Eye (tissue), 1 donor: ENCODE measurements around the gene SACS.
"Not testable (repeated sequence)": the region's sequence is repeated elsewhere in the genome, so short reads cannot be mapped to it uniquely, and the experiment has no call there.

Source experiments
- DNase-seq: peaks from one replicate; pipeline ENCODE4 v3.0.0-alpha.2; 2015

SACS gene

DNA sequence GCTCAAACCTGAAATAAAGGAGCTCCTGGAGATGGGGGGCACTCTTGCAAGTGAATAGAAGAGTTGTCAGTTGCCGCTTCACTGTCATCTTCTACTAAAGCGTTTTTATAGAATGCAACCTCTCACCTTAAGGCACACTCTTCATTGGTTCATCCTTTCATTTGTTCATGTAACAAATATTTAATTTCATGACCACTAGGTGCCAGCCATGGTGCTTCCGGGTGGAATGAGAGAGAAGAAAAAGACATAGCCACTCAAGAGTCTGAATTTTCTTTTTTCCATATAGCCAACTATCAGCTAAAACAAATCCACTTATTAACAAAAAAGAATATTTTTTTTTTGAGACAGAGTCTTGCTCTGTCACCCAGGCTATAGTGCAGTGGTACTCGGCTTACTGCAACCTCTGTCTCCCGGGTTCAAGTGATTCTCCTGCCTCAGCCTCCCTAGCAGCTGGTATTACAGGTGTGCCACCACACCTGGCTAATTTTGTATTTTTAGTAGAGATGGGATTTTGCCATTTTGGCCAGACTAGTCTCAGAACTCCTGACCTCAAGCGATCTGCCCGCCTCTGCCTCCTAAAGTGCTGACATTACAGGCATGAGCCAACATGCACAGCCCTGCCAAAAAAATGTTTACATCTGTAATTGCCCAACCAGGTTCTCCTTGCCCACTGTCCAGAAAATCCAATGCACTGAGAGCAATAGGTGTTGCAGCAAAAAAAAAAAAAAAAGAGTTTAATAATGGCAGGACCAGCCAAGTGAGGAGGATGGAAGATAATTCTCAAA is 22.1 kb upstream of the SACS start:
- DNase-seq = no peak

DNA sequence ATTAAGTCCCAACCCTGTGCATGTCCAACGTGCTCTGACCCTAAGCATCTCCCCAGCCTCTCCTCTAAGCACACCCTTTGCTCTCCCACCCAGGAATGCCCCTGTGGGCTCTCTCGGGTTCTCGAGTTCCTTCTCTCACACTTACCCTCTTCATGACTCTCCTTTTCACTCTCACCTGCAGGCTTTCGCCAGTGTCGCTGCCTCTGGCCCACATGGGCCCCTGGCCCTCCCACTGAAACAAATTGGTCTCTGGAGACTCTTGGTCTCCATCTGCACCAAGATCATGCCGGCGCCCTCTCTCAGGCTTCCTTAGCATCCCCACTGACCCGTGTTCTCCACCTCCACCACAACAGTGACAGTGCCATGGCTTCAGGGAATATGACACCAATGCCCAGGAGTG is 19.6 kb upstream of the SACS start:
- DNase-seq = no peak

DNA sequence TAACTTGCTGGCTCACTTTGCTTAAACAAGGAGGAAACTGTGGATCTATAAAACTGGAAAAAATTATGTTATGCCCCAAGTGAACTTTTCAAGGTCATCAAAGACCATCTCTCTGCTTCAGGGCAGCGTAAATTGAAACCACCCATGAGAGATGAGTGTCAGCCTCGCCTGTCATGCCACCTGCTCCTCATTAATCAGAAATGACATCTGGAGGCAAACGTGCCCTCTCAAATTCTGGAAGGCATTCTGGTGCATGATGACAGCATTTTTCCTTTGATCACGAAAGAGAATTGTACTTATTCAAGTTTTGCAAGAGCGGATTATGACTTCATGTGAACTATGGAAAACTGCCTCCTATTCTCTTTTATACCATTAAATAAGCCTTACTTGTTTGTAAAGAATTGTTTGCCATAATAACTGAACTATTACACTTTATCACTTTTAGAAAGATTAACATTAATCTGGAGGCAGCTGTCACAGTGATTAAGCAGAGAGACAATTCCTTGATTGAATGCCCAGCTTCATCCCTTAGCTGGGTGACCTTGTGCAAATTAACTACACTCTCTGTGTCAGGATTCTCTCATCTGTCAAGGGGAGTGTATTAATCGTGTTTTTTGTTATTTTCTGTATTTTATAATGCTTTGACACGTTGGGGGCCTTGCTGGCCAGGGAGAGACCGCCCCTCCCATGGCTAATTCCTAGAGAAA is 17.0 kb upstream of the SACS start:
- DNase-seq = peak; percentile 90

GRCh38 chr13:23449398-23450162 is 16.1 kb upstream of the SACS start:
- peak; percentile 35 for DNase-seq

DNA sequence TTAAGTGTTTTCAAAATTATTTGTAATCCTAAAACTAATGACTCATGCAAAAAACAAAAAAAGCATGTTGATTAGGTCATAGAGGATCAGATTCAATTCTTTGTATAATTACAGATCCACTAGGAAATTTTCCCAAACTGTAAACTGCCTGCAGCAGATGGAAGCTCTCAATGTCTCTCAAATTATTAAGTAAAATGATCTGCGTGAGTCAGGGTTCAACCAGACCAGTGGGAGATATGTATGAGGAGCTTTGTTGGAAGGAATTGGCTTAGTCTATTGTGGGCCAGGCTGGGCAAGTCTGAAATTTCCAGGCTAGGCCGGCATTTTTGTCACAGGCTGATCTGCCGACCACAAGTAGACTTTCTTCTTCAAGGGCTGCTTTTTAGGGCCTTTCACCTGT is 14.4 kb upstream of the SACS start:
- peak; percentile 56 for DNase-seq

DNA sequence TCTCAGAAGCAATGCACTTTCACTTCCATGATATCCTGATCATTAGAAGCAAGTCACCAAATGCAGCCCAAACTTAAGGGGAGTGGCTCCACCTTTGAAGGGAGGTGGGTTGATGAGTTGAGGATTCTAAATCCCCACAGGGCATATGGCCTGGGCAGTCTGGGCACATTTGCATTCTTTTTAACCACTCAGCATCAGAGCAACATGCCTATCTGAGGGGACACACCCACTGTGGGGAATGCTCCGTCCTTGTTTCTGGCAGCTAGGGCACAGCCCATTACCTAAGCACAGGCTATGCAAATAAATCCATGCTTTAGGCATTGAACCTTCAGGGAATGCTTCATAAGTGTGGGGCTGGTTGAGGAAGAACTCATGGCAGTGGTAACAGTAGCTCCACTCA is 12.3 kb upstream of the SACS start:
- DNase-seq = no peak

DNA sequence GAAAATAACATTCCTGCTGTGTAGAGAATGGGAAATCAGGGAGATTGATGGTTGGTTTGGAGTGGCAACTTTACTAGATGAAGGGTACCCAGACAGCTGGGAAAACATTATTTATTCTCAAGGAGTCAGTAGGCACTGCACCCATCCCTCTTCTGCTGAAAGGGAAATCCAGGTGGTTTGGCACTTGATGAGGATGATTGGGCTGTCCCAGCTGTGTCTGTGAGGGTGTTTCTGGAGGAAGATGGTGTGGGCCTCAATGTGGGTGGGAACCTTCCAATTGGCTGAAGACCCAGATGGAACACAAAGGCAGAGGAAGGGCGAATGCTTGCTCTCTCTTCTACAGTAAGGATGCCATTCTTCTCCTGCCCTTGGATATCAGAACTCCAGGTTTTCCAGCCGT is 10.4 kb upstream of the SACS start:
- DNase-seq = no peak

- no peak for DNase-seq
Observed at GRCh38 chr13:23443110-23443509, 9.6 kb upstream of the SACS start.

GRCh38 chr13:23440821-23441618 is 7.5 kb upstream of the SACS start:
- no peak for DNase-seq

DNA sequence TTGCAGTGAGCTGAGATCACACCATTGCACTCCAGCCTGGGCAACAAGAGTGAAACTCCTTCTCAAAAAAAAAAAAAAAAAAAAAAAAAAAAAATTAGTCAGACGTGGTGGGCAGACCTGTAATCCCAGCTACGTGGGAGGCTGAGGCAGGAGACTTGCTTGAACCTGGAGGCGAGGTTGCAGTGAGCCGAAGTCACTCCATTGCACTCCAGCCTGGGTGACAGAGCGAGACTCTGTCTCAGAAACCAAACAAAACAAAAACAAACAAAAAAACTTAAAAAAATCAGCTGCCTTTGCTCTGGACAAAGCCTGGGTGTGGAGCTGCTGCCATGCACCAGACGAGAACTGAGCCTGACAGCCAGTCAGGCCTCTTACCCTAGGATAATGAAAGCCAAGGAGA is 6.8 kb upstream of the SACS start:
- not testable (repeated sequence) for DNase-seq

DNA sequence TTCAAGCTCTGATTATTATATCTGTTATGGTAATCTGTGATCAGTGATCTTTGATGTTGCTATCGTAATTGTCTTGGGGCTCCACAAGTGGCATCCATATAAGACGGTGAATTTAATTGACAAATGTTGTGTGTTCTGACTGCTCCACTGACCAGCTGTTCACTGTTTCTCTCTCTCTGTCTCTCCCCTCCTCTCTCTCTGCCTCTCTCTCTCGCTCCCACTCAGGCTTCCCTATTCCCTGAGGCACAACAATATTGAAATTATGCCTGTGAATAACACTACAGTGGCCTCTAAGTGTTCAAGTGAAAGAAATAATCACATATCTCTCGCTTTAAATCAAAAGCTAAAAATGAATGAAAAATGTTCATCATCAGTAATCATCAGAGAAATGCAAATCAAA is 4.4 kb upstream of the SACS start:
- DNase-seq = no peak

- no peak for DNase-seq
Observed at GRCh38 chr13:23436680-23437079, 3.2 kb upstream of the SACS start.

GRCh38 chr13:23434491-23434890 is 989 bp upstream of the SACS start:
- peak; percentile 61 for DNase-seq

DNA sequence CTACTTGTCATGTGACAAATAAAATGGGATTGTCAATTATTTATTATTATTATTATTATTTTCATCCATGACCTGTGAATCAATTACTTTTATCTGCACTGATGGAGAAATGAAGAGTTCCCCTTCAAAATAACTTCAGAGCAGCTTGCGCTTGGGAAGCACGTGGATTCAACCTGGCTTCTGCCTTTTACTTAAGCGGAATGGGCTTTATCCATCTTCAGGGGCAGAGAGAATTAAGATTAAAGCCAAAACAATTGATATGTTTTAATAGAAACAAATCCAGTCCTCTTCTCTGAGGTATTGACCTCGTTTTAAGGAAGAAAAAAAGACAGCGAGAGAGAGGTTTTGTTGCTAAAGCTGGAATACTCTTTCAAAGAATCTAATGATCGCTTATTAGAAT is 876 bp downstream of the SACS start:
- DNase-seq = peak; percentile 72

DNA sequence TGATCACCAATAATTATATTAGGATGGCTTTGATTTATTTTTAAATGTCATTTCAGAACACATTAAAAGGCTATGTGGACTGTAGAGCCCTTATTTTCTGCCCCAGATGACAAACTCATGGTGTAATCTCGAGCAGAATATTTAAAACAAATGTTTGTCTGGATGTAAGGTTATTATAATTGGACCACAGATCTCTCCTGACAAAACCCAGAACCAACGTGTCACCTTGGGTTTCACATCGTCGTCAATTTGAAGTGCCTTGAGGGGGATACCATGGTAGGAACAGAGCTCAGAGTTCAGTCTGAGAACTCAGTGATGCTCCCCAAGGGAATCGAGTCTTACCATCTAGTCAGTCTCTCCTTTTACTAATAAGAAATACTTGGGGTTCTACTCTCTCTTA is 2.8 kb downstream of the SACS start:
- DNase-seq = no peak

- peak; percentile 24 for DNase-seq
Observed at GRCh38 chr13:23427881-23428528, 5.5 kb downstream of the SACS start.

- DNase-seq = peak; percentile 45
Observed at GRCh38 chr13:23427342-23427843, 6.1 kb downstream of the SACS start.

DNA sequence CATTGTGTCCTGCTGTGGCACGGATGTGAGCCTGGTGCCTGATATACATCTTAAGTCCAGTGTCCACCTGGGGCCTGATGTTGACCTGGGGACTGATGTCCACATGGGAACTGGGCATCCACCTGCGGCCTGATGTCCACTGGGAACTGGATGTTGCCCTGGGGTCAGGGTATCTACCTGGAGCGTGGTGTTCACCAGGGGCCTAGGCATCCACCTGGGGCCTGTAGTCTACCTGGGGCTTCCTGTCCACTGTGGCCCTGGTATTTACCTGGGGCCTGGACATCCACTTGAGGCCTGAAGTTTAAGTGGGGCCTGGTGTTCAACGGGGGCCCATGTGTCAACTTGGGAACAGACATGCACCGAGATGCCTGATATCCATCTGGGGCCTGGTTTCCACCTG is 11.9 kb downstream of the SACS start:
- DNase-seq = no peak

GRCh38 chr13:23418776-23419683 is 14.5 kb downstream of the SACS start:
- DNase-seq = no peak

GRCh38 chr13:23414682-23415081 is 18.8 kb downstream of the SACS start:
- no peak for DNase-seq

GRCh38 chr13:23411706-23412105 is 21.8 kb downstream of the SACS start:
- DNase-seq = no peak
